Osteocyte (in vitro differentiated cells): ENCODE measurements around the gene ZNF644. TPM values are rescaled to one million over a fixed set of nuclear protein-coding genes. Genes with fewer than 3 reads are reported as not detected.

Source experiments
- DNase-seq: peaks from one replicate; pipeline ENCODE4 v3.0.0; 2021; ENCODE audit warnings: mixed read lengths; ENCODE audit not compliant: unreplicated experiment; ENCODE audit errors: extremely low spot score
- H3K27ac Mint-ChIP-seq: one replicate; pipeline ENCODE4 v1.8.0; 2021; ENCODE audit warnings: mild to moderate bottlenecking, mixed read lengths; ENCODE audit not compliant: unreplicated experiment
- H3K27me3 Mint-ChIP-seq: one replicate; pipeline ENCODE4 v1.8.0; 2021; ENCODE audit warnings: mixed read lengths; ENCODE audit not compliant: unreplicated experiment
- H3K36me3 Mint-ChIP-seq: one replicate; pipeline ENCODE4 v1.8.0; 2021; ENCODE audit warnings: mixed read lengths; ENCODE audit not compliant: unreplicated experiment
- H3K4me1 Mint-ChIP-seq: one replicate; pipeline ENCODE4 v1.8.0; 2021; ENCODE audit warnings: mixed read lengths; ENCODE audit not compliant: unreplicated experiment
- H3K4me3 Mint-ChIP-seq: one replicate; pipeline ENCODE4 v1.8.0; 2021; ENCODE audit warnings: mild to moderate bottlenecking, moderate library complexity, mixed read lengths; ENCODE audit not compliant: unreplicated experiment
- H3K9me3 Mint-ChIP-seq: one replicate; pipeline ENCODE4 v1.8.0; 2021; ENCODE audit warnings: mixed read lengths; ENCODE audit not compliant: unreplicated experiment
- total RNA-seq: library from RNA; stranded (reverse); gene quantifications from 2 replicates; pipeline ENCODE4 v1.2.1, GENCODE V29; 2021
- TF ChIP-seq, protein P1 (sequence below): fragments of 200-600 bp; sonication (generic); IDR thresholded peaks from 2 replicates; pipeline ENCODE4 v1.5.0; 2021; ENCODE audit warnings: antibody characterized with exemption, mild to moderate bottlenecking, moderate library complexity

Gene ZNF644
- total RNA-seq, 1 donor from 2014 or later = 57.4 TPM

DNA sequence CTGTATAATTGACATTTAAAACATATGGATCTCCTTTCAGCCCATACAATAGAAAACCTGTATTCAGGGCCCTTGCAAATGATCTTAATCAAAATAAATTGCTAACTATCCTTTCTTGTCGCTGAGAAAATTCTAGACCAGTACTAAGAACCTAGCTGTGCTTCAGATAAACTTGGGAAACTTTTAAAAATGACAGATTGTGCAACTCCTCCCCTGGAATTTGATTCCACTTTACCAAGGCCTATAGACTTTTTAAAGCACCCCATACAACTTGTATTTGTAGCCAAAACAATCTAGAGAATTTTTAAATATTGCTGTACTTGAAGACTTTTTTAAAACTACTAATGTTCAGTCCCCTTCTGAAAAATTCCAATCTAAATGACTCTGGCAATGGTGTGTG is 51.6 kb downstream of the ZNF644 start:
- TF ChIP-seq, protein P1, sequence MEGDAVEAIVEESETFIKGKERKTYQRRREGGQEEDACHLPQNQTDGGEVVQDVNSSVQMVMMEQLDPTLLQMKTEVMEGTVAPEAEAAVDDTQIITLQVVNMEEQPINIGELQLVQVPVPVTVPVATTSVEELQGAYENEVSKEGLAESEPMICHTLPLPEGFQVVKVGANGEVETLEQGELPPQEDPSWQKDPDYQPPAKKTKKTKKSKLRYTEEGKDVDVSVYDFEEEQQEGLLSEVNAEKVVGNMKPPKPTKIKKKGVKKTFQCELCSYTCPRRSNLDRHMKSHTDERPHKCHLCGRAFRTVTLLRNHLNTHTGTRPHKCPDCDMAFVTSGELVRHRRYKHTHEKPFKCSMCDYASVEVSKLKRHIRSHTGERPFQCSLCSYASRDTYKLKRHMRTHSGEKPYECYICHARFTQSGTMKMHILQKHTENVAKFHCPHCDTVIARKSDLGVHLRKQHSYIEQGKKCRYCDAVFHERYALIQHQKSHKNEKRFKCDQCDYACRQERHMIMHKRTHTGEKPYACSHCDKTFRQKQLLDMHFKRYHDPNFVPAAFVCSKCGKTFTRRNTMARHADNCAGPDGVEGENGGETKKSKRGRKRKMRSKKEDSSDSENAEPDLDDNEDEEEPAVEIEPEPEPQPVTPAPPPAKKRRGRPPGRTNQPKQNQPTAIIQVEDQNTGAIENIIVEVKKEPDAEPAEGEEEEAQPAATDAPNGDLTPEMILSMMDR = no peak
- H3K4me3 Mint-ChIP-seq = no peak overlapping the region
- no peaks in the 10 kb centered on the region for H3K9me3 Mint-ChIP-seq
- no peak for DNase-seq
- H3K27me3 Mint-ChIP-seq = no peaks in the 10 kb centered on the region
- H3K4me1 Mint-ChIP-seq = peaks cover 12% of the 10 kb centered on the region
- peaks cover 21% of the 10 kb centered on the region for H3K36me3 Mint-ChIP-seq
- no peak overlapping the region for H3K27ac Mint-ChIP-seq

DNA sequence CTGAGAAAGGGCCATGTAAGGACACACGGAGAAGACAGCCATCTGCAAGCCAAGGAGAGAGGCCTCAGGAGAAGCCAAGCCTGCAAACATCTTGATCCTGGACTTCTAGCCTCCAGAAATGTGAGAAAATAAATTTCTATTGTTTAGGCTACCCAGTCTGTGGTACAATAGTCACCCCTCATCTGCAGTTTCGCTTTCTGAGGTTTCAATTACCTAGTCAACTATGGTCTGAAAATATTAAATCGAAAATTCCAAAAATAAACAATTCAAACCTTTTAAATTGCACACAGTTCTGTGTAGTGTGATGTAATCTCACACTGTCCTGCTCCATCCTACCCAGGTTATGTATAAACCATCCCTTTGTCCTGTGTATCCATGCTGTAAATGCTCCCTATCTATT is 52.6 kb downstream of the ZNF644 start:
- no peak overlapping the region for H3K4me3 Mint-ChIP-seq
- H3K27me3 Mint-ChIP-seq = no peaks in the 10 kb centered on the region
- H3K27ac Mint-ChIP-seq = no peak overlapping the region
- peaks cover 7% of the 10 kb centered on the region for H3K4me1 Mint-ChIP-seq
- no peaks in the 10 kb centered on the region for H3K9me3 Mint-ChIP-seq
- H3K36me3 Mint-ChIP-seq = peaks cover 21% of the 10 kb centered on the region
- no peak for DNase-seq
- TF ChIP-seq, protein P1 = no peak

DNA sequence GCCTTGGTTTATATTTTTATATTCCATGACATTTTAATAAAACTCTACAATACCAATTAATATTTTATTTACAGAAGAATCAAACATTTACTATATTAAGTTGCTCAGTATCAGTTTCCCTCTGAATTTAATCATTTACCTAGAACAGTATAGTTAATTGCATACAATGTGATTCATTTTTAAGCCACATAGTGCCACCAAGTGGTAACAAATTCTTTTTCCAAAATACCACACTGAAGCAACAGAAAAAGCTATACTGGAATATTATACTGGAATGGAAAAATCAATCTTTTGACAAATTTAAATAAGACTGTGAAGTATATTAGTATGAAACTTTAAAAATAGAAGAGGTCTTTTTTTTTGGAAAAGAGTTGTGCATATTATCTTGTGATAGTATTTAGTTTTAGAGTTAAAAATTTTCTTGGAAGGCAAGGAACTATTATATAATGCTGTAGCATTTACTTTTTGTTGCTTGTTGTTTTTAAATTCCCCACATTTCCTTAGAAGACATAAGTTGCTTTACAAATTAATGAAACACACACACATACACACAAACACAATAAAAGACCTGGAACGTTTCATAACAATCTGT is 57.3 kb downstream of the ZNF644 start:
- no peaks in the 10 kb centered on the region for H3K9me3 Mint-ChIP-seq
- DNase-seq = no peak
- H3K36me3 Mint-ChIP-seq = peaks cover 5% of the 10 kb centered on the region
- TF ChIP-seq, protein P1 = peak; percentile 65
- H3K4me1 Mint-ChIP-seq = peaks cover 22% of the 10 kb centered on the region
- H3K27ac Mint-ChIP-seq = no peak overlapping the region
- no peak overlapping the region for H3K4me3 Mint-ChIP-seq
- no peaks in the 10 kb centered on the region for H3K27me3 Mint-ChIP-seq

DNA sequence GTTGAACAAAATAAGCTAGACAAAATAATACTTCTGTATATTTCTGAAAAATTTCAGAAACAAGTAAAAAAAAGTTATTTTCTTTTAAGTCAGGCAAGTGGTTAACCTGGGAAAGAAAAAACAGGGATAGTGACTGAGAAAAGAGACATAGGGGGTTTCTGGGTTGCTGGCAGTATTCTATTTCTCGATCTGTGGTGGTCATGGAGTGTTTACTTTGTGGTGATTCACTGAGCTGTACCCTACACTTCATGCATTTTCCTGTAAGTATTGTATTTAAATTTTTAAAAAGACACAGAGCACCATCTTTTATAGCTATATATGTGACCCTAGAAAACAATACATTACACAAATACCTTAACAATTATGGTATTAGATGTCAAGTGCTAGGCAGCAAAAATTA is 58.2 kb downstream of the ZNF644 start:
- peaks cover 5% of the 10 kb centered on the region for H3K9me3 Mint-ChIP-seq
- no peak overlapping the region for H3K4me3 Mint-ChIP-seq
- peaks cover 19% of the 10 kb centered on the region for H3K4me1 Mint-ChIP-seq
- H3K27me3 Mint-ChIP-seq = no peaks in the 10 kb centered on the region
- TF ChIP-seq, protein P1 = no peak
- peaks cover 9% of the 10 kb centered on the region for H3K36me3 Mint-ChIP-seq
- H3K27ac Mint-ChIP-seq = no peak overlapping the region
- DNase-seq = no peak

DNA sequence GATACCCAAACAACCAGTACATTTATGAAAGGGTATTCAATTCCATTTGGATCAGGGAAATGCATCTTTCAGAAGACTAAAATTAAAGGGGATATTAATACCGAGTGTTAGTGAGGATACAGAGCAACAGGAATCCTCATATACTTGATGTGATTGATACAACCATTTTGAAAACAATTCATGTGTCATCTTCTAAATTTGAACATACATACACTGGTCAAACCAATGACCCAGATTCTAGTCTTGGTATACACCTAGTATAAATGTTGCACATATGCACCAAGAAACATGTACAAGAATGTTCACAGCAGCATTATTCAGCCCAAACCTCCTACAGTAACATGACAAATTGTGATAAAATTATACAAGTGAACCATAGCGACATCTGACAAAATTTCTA is 58.6 kb downstream of the ZNF644 start:
- peaks cover 9% of the 10 kb centered on the region for H3K9me3 Mint-ChIP-seq
- no peak overlapping the region for H3K27ac Mint-ChIP-seq
- H3K27me3 Mint-ChIP-seq = no peaks in the 10 kb centered on the region
- H3K36me3 Mint-ChIP-seq = peaks cover 11% of the 10 kb centered on the region
- peaks cover 19% of the 10 kb centered on the region for H3K4me1 Mint-ChIP-seq
- TF ChIP-seq, protein P1 = no peak
- no peak for DNase-seq
- H3K4me3 Mint-ChIP-seq = no peak overlapping the region
